ENCODE results near the gene VTI1A. TPM values are rescaled to one million over a fixed set of nuclear protein-coding genes. Genes with fewer than 3 reads are reported as not detected.
A peak's percentile ranks its signal among the peaks of the same experiment; 100 is the strongest.

Gene VTI1A
- total RNA-seq, 6 experiments from 2014 or later = 23.6 to 27.9 (median 24.9) TPM

- Mint-ChIP-seq H3K36me3 (ENCODE audit: low read depth) (no peaks in the 10 kb centered on the region), H3K27ac (no peak overlapping the region), H3K27me3 (ENCODE audit: insufficient read depth) (no peaks in the 10 kb centered on the region)
Measured at GRCh38 chr10:112644265-112644645, 197.2 kb downstream of the VTI1A start.

DNA sequence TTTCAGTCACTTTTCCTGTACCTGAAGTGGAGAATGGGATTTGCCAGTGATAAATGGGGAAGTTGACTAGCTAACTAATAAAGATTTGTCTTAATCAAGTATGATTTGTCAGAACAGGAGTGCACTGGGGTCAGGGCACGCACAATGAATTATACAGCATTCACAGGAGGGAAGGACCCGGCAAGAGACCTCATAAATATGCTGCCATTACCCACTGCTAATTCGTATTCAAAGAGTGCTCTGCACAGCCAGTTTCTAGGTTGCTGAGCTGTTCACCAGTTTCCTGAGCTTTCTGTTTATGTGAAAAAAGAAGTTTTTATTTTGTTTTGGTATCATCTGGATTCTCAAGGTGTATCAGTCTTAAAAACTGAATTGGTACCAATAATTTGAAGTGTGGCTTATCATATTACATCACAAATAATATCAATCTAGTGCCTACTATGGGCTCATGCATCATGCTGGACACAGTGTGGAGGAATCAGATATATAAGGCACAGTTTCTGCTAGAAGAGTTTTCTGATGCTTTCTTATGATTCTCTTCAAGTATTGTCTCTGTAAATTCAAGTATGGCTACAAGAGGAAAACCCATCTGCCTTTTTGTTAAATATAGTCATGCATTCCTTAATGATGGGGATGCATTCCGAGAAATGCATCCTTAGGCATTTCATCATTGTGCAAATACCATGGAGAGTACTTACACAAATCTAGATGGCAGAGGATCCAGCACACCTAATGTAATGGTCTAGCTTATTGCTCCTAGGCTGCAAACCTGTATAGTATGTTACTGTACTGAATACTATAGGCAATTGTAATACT is 202.2 kb downstream of the VTI1A start:
- Mint-ChIP-seq H3K4me3 (no peak overlapping the region), H3K36me3 (ENCODE audit: low read depth) (no peaks in the 10 kb centered on the region), H3K4me1 (ENCODE audit: low read depth) (peaks cover 25% of the 10 kb centered on the region), H3K27ac (no peak overlapping the region), H3K9me3 (no peaks in the 10 kb centered on the region), H3K27me3 (ENCODE audit: insufficient read depth) (no peaks in the 10 kb centered on the region)
- peak; percentile 46 for DNase-seq
- no peak for TF ChIP-seq CTCF (IDR thresholded peaks at IDR 0.05)

More at GRCh38 chr10:112644265-112644645, 197.2 kb downstream of the VTI1A start:
- Mint-ChIP-seq H3K9me3 (no peaks in the 10 kb centered on the region), H3K4me3 (no peak overlapping the region), H3K4me1 (ENCODE audit: low read depth) (peaks cover 13% of the 10 kb centered on the region)
- TF ChIP-seq CTCF (IDR thresholded peaks at IDR 0.05) = no peak
- DNase-seq = no peak

DNA sequence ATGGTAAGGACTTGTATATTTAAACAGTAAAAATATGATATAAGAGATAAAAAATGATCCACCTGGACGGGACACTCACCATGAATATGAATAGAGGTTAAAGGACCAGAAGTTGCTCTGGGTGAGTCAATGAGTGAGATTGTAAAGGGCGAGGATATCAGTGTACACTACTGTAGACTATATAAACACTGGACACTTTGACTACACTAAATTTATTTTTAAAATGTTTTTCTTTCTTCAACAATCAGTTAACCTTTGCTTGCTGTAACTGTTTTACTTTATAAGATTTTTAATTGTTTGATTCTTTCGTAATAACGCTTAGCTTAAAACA is 202.8 kb downstream of the VTI1A start:
- no peaks in the 10 kb centered on the region for H3K36me3 Mint-ChIP-seq (ENCODE audit: low read depth)
- H3K9me3 Mint-ChIP-seq = no peaks in the 10 kb centered on the region
- no peak overlapping the region for H3K4me3 Mint-ChIP-seq
- no peak for TF ChIP-seq CTCF (IDR thresholded peaks at IDR 0.05)
- DNase-seq = no peak
- H3K27ac Mint-ChIP-seq = no peak overlapping the region
- H3K27me3 Mint-ChIP-seq (ENCODE audit: insufficient read depth) = no peaks in the 10 kb centered on the region
- H3K4me1 Mint-ChIP-seq (ENCODE audit: low read depth) = peaks cover 25% of the 10 kb centered on the region

- H3K4me3 Mint-ChIP-seq = no peak overlapping the region
- no peaks in the 10 kb centered on the region for H3K36me3 Mint-ChIP-seq (ENCODE audit: low read depth)
- no peaks in the 10 kb centered on the region for H3K27me3 Mint-ChIP-seq (ENCODE audit: insufficient read depth)
- DNase-seq = peak; percentile 28
- H3K27ac Mint-ChIP-seq = no peak overlapping the region; the same call in 1 of the 2 replicates
- no peak for TF ChIP-seq CTCF (IDR thresholded peaks at IDR 0.05)
- no peaks in the 10 kb centered on the region for H3K9me3 Mint-ChIP-seq
- peaks cover 26% of the 10 kb centered on the region for H3K4me1 Mint-ChIP-seq (ENCODE audit: low read depth)
Measured at GRCh38 chr10:112650588-112651030, 203.6 kb downstream of the VTI1A start.

DNA sequence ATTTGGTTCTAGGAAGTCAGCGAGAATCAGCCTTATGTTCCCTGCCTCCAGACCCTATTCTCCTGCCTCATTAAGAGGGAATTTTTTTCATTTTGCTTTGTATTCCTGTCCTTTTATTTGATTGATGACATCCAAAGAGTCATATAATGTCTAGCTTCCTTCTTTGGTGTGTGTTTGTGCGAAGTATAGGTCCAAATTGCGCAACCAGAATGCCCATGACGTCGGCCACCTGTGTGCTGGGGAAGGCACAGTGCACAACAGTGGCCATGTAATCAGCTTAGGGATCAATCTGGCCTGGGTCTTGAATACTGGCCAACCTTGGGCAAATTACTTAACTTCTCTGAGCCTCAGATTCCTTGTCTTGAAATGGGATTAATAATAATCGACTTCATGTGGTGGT is 206.2 kb downstream of the VTI1A start:
- no peaks in the 10 kb centered on the region for H3K9me3 Mint-ChIP-seq

More for the DNA sequence above, 206.2 kb downstream of the VTI1A start:
- peaks cover 39% of the 10 kb centered on the region for H3K4me1 Mint-ChIP-seq (ENCODE audit: low read depth)
- no peak overlapping the region for H3K27ac Mint-ChIP-seq
- no peak overlapping the region for H3K4me3 Mint-ChIP-seq
- DNase-seq = no peak
- H3K36me3 Mint-ChIP-seq (ENCODE audit: low read depth) = peaks cover 8% of the 10 kb centered on the region; the same call in 1 of the 2 replicates
- no peak for TF ChIP-seq CTCF (IDR thresholded peaks at IDR 0.05)
- H3K27me3 Mint-ChIP-seq (ENCODE audit: insufficient read depth) = no peaks in the 10 kb centered on the region; the same call in 1 of the 2 replicates
